Measurements from ENCODE around the gene TRPM2.

The TRPM2 gene

DNA sequence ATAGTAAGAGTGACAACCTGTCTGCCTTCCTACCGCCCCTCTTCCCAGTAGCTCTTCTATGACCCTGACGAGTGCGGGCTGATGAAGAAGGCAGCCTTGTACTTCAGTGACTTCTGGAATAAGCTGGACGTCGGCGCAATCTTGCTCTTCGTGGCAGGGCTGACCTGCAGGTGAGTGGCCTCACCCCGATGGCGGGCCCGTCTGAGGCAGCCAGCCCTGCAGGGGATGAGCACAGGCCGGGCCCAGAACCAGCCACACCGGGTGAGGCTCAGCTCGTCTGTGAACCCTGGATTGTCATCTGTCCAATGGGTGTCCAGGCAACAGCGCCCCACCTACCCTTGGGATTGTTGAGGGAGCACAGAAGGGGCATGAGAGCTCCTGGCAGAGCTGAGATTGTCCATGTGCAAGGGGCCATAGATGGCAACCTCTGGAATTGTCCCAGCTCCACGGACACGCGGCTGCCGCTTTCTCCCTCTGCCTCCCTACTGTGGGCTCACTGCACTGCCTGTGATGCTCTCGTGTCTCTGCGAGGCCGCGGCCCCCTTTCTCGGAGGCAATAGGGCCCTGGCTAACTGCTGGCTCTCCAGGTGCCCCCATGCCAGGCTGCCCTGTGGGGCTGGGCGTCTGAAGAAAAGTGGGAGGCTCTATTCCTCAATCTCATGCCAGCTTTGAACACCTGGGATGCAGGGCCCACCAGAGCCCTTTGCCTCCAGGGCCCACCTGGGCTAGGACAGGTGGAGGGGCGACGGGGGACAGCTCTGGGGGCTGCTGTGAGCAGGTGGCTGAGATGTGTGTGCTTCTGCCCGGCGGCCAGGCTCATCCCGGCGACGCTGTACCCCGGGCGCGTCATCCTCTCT, 51.9 kb downstream of the TRPM2 start:
- TF ChIP-seq MYC (IDR thresholded peaks at IDR 0.05; ENCODE audit: low read depth, low read length) (no peak), POLR2A (IDR thresholded peaks at IDR 0.05; ENCODE audit: extremely low read depth, insufficient read length) (no peak)
- TF ChIP-seq, protein P1, sequence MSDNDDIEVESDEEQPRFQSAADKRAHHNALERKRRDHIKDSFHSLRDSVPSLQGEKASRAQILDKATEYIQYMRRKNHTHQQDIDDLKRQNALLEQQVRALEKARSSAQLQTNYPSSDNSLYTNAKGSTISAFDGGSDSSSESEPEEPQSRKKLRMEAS (IDR thresholded peaks at IDR 0.05; ENCODE audit: low read depth, low read length): no peak
- TF ChIP-seq, protein P2, sequence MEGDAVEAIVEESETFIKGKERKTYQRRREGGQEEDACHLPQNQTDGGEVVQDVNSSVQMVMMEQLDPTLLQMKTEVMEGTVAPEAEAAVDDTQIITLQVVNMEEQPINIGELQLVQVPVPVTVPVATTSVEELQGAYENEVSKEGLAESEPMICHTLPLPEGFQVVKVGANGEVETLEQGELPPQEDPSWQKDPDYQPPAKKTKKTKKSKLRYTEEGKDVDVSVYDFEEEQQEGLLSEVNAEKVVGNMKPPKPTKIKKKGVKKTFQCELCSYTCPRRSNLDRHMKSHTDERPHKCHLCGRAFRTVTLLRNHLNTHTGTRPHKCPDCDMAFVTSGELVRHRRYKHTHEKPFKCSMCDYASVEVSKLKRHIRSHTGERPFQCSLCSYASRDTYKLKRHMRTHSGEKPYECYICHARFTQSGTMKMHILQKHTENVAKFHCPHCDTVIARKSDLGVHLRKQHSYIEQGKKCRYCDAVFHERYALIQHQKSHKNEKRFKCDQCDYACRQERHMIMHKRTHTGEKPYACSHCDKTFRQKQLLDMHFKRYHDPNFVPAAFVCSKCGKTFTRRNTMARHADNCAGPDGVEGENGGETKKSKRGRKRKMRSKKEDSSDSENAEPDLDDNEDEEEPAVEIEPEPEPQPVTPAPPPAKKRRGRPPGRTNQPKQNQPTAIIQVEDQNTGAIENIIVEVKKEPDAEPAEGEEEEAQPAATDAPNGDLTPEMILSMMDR (IDR thresholded peaks at IDR 0.05; ENCODE audit: low read depth, low read length): no peak
- no peak overlapping the region for H3K4me3 ChIP-seq (ENCODE audit: low read depth, low read length)
- no peak for DNase-seq (ENCODE audit: low read depth)

DNA sequence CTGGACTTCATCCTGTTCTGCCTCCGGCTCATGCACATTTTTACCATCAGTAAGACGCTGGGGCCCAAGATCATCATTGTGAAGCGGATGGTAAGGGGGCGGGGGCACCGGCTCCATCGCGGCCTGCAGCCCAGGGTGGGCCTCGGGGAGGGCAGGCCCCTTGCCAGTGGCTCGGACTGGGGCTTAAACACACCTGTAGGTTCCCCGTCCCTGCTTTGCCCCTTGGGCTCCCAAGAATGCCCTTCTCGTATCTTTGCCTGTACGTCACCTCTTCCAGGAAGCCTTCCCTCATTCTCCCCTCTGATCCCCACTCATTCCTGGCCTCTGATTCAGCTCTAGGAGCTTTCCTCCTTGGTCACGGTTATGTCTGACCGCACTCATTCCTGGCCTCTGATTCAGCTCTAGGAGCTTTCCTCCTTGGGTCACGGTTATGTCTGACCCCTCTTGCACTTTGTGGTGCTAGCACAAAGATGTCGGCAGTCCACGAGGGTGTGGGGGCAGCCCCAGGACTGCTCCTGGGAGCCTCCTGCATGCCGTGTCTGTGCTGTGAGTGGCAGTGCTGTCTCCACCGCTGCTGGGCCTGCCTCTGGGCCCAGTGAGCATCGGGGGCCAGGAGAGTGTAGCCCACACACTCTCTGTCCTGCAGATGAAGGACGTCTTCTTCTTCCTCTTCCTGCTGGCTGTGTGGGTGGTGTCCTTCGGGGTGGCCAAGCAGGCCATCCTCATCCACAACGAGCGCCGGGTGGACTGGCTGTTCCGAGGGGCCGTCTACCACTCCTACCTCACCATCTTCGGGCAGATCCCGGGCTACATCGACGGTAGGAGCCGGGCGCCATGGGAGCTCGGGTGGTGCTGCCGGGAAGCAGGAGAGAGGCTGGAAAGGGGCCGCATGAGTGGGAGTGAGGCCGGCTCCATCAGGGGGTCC, 52.8 kb downstream of the TRPM2 start:
- TF ChIP-seq, protein P1 (IDR thresholded peaks at IDR 0.05; ENCODE audit: low read depth, low read length): no peak
- TF ChIP-seq, protein P2 (IDR thresholded peaks at IDR 0.05; ENCODE audit: low read depth, low read length): no peak
- TF ChIP-seq MYC (IDR thresholded peaks at IDR 0.05; ENCODE audit: low read depth, low read length) (no peak), POLR2A (IDR thresholded peaks at IDR 0.05; ENCODE audit: extremely low read depth, insufficient read length) (no peak)
- no peak overlapping the region for H3K4me3 ChIP-seq (ENCODE audit: low read depth, low read length)
- no peak for DNase-seq (ENCODE audit: low read depth)

DNA sequence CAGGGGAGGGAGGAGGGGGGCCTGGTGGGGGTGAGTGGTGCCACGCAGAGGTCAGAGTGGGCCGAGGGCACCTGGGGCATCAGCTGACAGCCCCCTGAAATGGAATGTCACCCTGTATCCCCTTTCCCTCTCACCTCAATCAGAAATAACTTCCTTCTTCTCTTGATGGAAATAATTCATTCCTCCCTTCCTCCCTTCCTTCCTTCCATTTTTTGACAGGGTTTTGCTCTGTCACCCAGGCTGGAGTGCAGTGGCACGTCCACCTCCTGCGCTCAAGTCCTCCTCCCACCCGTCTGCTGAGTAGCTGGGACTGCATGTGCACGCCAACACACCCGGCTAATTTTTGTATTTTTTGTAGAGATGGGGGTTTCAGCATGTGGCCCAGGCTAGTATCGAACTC, 53.5 kb downstream of the TRPM2 start:
- no peak for TF ChIP-seq POLR2A (IDR thresholded peaks at IDR 0.05; ENCODE audit: extremely low read depth, insufficient read length)
- TF ChIP-seq, protein P1 (IDR thresholded peaks at IDR 0.05; ENCODE audit: low read depth, low read length): no peak
- no peak for TF ChIP-seq MYC (IDR thresholded peaks at IDR 0.05; ENCODE audit: low read depth, low read length)
- TF ChIP-seq, protein P2 (IDR thresholded peaks at IDR 0.05; ENCODE audit: low read depth, low read length): no peak
- DNase-seq (ENCODE audit: low read depth): no peak
- H3K4me3 ChIP-seq (ENCODE audit: low read depth, low read length): no peak overlapping the region

DNA sequence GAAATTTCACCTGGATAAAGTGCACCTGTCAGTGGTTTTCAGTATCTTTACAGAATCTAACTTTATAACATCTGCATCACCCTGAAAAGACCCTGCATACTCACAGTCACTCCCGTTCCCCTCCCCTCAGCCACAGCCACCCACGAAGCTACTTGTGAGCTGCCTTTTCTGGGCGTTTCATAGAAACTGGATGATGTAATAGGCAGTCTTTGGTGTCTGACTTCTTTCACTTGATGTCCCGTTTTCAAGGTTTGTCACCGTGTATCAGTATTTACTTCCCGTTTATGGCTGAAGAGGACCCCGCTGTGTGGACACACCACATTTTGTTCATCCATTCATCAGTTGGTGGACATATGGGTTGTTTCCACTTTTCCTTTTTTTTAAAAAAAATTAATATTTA, 54.1 kb downstream of the TRPM2 start:
- DNase-seq (ENCODE audit: low read depth): no peak
- TF ChIP-seq, protein P1 (IDR thresholded peaks at IDR 0.05; ENCODE audit: low read depth, low read length): no peak
- TF ChIP-seq, protein P2 (IDR thresholded peaks at IDR 0.05; ENCODE audit: low read depth, low read length): no peak
- TF ChIP-seq POLR2A (IDR thresholded peaks at IDR 0.05; ENCODE audit: extremely low read depth, insufficient read length) (no peak), MYC (IDR thresholded peaks at IDR 0.05; ENCODE audit: low read depth, low read length) (no peak)
- H3K4me3 ChIP-seq (ENCODE audit: low read depth, low read length): no peak overlapping the region

DNA sequence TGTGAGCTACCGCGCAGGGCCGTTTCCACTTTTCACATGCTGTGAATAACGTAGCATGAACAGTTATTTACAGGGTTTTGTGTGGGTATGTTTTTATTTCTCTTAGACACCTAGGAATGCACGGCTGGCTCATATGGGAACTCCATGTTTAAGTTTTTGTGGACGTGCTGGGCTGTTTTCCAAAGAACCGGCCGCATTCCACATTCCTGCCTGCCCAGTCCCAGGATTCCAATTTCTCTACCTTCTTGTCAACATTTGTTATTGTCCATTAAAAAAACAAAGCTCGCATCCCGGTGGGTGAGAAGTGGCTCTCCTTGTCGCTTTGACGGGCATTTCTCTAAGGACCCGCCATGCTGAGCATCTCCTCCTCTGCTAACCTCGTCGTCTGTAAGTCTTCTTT, 54.8 kb downstream of the TRPM2 start:
- H3K4me3 ChIP-seq (ENCODE audit: low read depth, low read length): no peak overlapping the region
- TF ChIP-seq POLR2A (IDR thresholded peaks at IDR 0.05; ENCODE audit: extremely low read depth, insufficient read length) (no peak), MYC (IDR thresholded peaks at IDR 0.05; ENCODE audit: low read depth, low read length) (no peak)
- TF ChIP-seq, protein P2 (IDR thresholded peaks at IDR 0.05; ENCODE audit: low read depth, low read length): no peak
- TF ChIP-seq, protein P1 (IDR thresholded peaks at IDR 0.05; ENCODE audit: low read depth, low read length): no peak
- DNase-seq (ENCODE audit: low read depth): no peak

Data from NB4 (cell line).